Activated naive CD8-positive, alpha-beta T cell treated with anti-CD3 and anti-CD28 coated beads, Interleukin-2, amount 10 ng/mL, durations not matched to agents 7 days and 5 days (primary cell): ENCODE measurements around the gene C2CD4A. TPM values are rescaled to one million over a fixed set of nuclear protein-coding genes. Genes with fewer than 3 reads are reported as not detected.

Experiments
- ATAC-seq: fragments of 150-1000 bp; cut with Tn5 transposase; one replicate; pipeline ENCODE4 v1.10.0; 2021; ENCODE audit warnings: low read depth, moderate library complexity
- POLR2A ChIA-PET: fragments of 350-600 bp; sonication (Branson Sonifier 250); formaldehyde crosslinking; loops from one replicate; lab custom pipeline; 2021; ENCODE audit warnings: antibody characterized with exemption; lab: Charles Lee
- DNase-seq: peaks from one replicate; pipeline ENCODE4 v3.0.0; 2021
- H3K27ac Mint-ChIP-seq: one replicate; pipeline ENCODE4 v1.8.0; 2022; ENCODE audit warnings: mild to moderate bottlenecking, mixed read lengths
- H3K27me3 Mint-ChIP-seq: one replicate; pipeline ENCODE4 v1.8.0; 2022; ENCODE audit warnings: mild to moderate bottlenecking, moderate library complexity, mixed read lengths
- H3K36me3 Mint-ChIP-seq: one replicate; pipeline ENCODE4 v1.8.0; 2021; ENCODE audit warnings: mild to moderate bottlenecking, mixed read lengths
- H3K4me1 Mint-ChIP-seq: one replicate; pipeline ENCODE4 v1.8.0; 2021; ENCODE audit warnings: mixed read lengths
- H3K4me3 Mint-ChIP-seq: one replicate; pipeline ENCODE4 v1.8.0; 2022; ENCODE audit warnings: mild to moderate bottlenecking, moderate library complexity, mixed read lengths
- H3K9me3 Mint-ChIP-seq: one replicate; pipeline ENCODE4 v1.8.0; 2021; ENCODE audit warnings: mixed read lengths
- total RNA-seq, 2 experiments: library from RNA; stranded (reverse); gene quantifications; one replicate each; pipeline ENCODE4 v1.2.3, GENCODE V29; 2021

Gene C2CD4A
- total RNA-seq, 2 experiments from 2014 or later, result not detected

GRCh38 chr15:62068071-62068809, 1.5 kb downstream of the C2CD4A start:
- no peaks in the 10 kb centered on the region for H3K9me3 Mint-ChIP-seq
- H3K27ac Mint-ChIP-seq, result no peak overlapping the region
- DNase-seq, result peak; percentile 51
- POLR2A ChIA-PET, result no interaction called here
- H3K4me1 Mint-ChIP-seq, result peaks cover 15% of the 10 kb centered on the region
- H3K27me3 Mint-ChIP-seq, result peaks cover 58% of the 10 kb centered on the region
- peak overlapping the region; percentile 49 for H3K4me3 Mint-ChIP-seq
- ATAC-seq, result peak; percentile 30
- no peaks in the 10 kb centered on the region for H3K36me3 Mint-ChIP-seq

GRCh38 chr15:62068810-62069167, 2.0 kb downstream of the C2CD4A start:
- POLR2A ChIA-PET, result no interaction called here

GRCh38 chr15:62069551-62069950, 2.8 kb downstream of the C2CD4A start:
- ATAC-seq, result no peak
- Mint-ChIP-seq H3K36me3 (no peaks in the 10 kb centered on the region), H3K4me1 (peaks cover 15% of the 10 kb centered on the region), H3K27ac (no peak overlapping the region), H3K27me3 (peaks cover 56% of the 10 kb centered on the region), H3K9me3 (no peaks in the 10 kb centered on the region), H3K4me3 (no peak overlapping the region)
- no peak for DNase-seq
- POLR2A ChIA-PET, result no interaction called here

More at GRCh38 chr15:62068810-62069167, 2.0 kb downstream of the C2CD4A start:
- ATAC-seq (no peak), DNase-seq (no peak)
- H3K4me3 Mint-ChIP-seq, result peak overlapping the region; percentile 49
- no peak overlapping the region for H3K27ac Mint-ChIP-seq
- H3K9me3 Mint-ChIP-seq, result no peaks in the 10 kb centered on the region
- H3K27me3 Mint-ChIP-seq, result peaks cover 54% of the 10 kb centered on the region
- H3K36me3 Mint-ChIP-seq, result no peaks in the 10 kb centered on the region
- peaks cover 15% of the 10 kb centered on the region for H3K4me1 Mint-ChIP-seq

GRCh38 chr15:62071711-62072308, 5.0 kb downstream of the C2CD4A start:
- H3K4me3 Mint-ChIP-seq, result no peak overlapping the region
- ATAC-seq (no peak), DNase-seq (no peak)
- H3K9me3 Mint-ChIP-seq, result no peaks in the 10 kb centered on the region
- POLR2A ChIA-PET, result no interaction called here
- peaks cover 10% of the 10 kb centered on the region for H3K4me1 Mint-ChIP-seq
- peaks cover 40% of the 10 kb centered on the region for H3K27me3 Mint-ChIP-seq
- H3K27ac Mint-ChIP-seq, result no peak overlapping the region
- H3K36me3 Mint-ChIP-seq, result no peaks in the 10 kb centered on the region

GRCh38 chr15:62075595-62076277, 9.0 kb downstream of the C2CD4A start:
- Mint-ChIP-seq H3K36me3 (no peaks in the 10 kb centered on the region), H3K4me3 (no peak overlapping the region), H3K27me3 (peaks cover 17% of the 10 kb centered on the region), H3K27ac (no peak overlapping the region), H3K9me3 (no peaks in the 10 kb centered on the region), H3K4me1 (no peaks in the 10 kb centered on the region)
- no peak for ATAC-seq
- no peak for DNase-seq
- POLR2A ChIA-PET, result no interaction called here

- Mint-ChIP-seq H3K9me3 (peaks cover 2% of the 10 kb centered on the region), H3K4me3 (no peak overlapping the region), H3K36me3 (peaks cover under 1% of the 10 kb centered on the region), H3K4me1 (no peaks in the 10 kb centered on the region), H3K27ac (no peak overlapping the region), H3K27me3 (peaks cover 4% of the 10 kb centered on the region)
- POLR2A ChIA-PET, result no interaction called here
- no peak for DNase-seq
- no peak for ATAC-seq
Measured at GRCh38 chr15:62079594-62079993, 12.8 kb downstream of the C2CD4A start.

- Mint-ChIP-seq H3K4me1 (no peaks in the 10 kb centered on the region), H3K27me3 (no peaks in the 10 kb centered on the region), H3K27ac (no peak overlapping the region), H3K9me3 (peaks cover 4% of the 10 kb centered on the region), H3K36me3 (peaks cover 2% of the 10 kb centered on the region), H3K4me3 (no peak overlapping the region)
- no peak for DNase-seq
- POLR2A ChIA-PET, result no interaction called here
- no peak for ATAC-seq
Measured at GRCh38 chr15:62083194-62084154, 16.7 kb downstream of the C2CD4A start.

- ATAC-seq, result no peak
- POLR2A ChIA-PET, result no interaction called here
- Mint-ChIP-seq H3K27me3 (peaks cover 7% of the 10 kb centered on the region), H3K4me3 (no peak overlapping the region), H3K27ac (no peak overlapping the region), H3K9me3 (peaks cover 4% of the 10 kb centered on the region), H3K4me1 (no peaks in the 10 kb centered on the region), H3K36me3 (peaks cover 2% of the 10 kb centered on the region)
- DNase-seq, result no peak
Measured at GRCh38 chr15:62085740-62086139, 19.0 kb downstream of the C2CD4A start.

- Mint-ChIP-seq H3K27ac (no peak overlapping the region), H3K27me3 (peaks cover 7% of the 10 kb centered on the region), H3K4me1 (no peaks in the 10 kb centered on the region), H3K9me3 (peaks cover 4% of the 10 kb centered on the region), H3K36me3 (peaks cover 2% of the 10 kb centered on the region), H3K4me3 (no peak overlapping the region)
- POLR2A ChIA-PET, result no interaction called here
- ATAC-seq (no peak), DNase-seq (no peak)
Measured at GRCh38 chr15:62087671-62088352, 21.0 kb downstream of the C2CD4A start.

GRCh38 chr15:62088353-62088693, 21.5 kb downstream of the C2CD4A start:
- Mint-ChIP-seq H3K4me1 (no peaks in the 10 kb centered on the region), H3K36me3 (peaks cover 2% of the 10 kb centered on the region), H3K27ac (no peak overlapping the region), H3K27me3 (peaks cover 10% of the 10 kb centered on the region), H3K9me3 (peaks cover 4% of the 10 kb centered on the region), H3K4me3 (no peak overlapping the region)
- DNase-seq (no peak), ATAC-seq (no peak)
- POLR2A ChIA-PET, result no interaction called here

- Mint-ChIP-seq H3K36me3 (peaks cover 1% of the 10 kb centered on the region), H3K27ac (no peak overlapping the region), H3K9me3 (peaks cover 1% of the 10 kb centered on the region), H3K27me3 (peaks cover 14% of the 10 kb centered on the region), H3K4me3 (no peak overlapping the region), H3K4me1 (no peaks in the 10 kb centered on the region)
- no peak for DNase-seq
- no peak for ATAC-seq
- POLR2A ChIA-PET, result no interaction called here
Measured at GRCh38 chr15:62089616-62090015, 22.8 kb downstream of the C2CD4A start.

GRCh38 chr15:62090988-62091387, 24.2 kb downstream of the C2CD4A start:
- H3K36me3 Mint-ChIP-seq, result no peaks in the 10 kb centered on the region
- no peak for ATAC-seq
- no peak overlapping the region for H3K27ac Mint-ChIP-seq
- DNase-seq, result no peak
- no peaks in the 10 kb centered on the region for H3K4me1 Mint-ChIP-seq
- H3K4me3 Mint-ChIP-seq, result no peak overlapping the region
- no peaks in the 10 kb centered on the region for H3K9me3 Mint-ChIP-seq
- peaks cover 14% of the 10 kb centered on the region for H3K27me3 Mint-ChIP-seq
- POLR2A ChIA-PET, result no interaction called here

- H3K27ac Mint-ChIP-seq, result no peak overlapping the region
- H3K9me3 Mint-ChIP-seq, result no peaks in the 10 kb centered on the region
- H3K27me3 Mint-ChIP-seq, result peaks cover 18% of the 10 kb centered on the region
- ATAC-seq, result no peak
- no peak overlapping the region for H3K4me3 Mint-ChIP-seq
- no peak for DNase-seq
- POLR2A ChIA-PET, result no interaction called here
- H3K36me3 Mint-ChIP-seq, result no peaks in the 10 kb centered on the region
- no peaks in the 10 kb centered on the region for H3K4me1 Mint-ChIP-seq
Measured at GRCh38 chr15:62093809-62094208, 27.0 kb downstream of the C2CD4A start.
